ENCODE data around the gene SCNN1G. TPM values are rescaled to one million over a fixed set of nuclear protein-coding genes. Genes with fewer than 3 reads are reported as not detected.

Gene SCNN1G
- total and polyA plus RNA-seq, 2 of the 4 experiments (the other 2 are of a cell fraction) = not detected

- no peak overlapping the region for H3K27ac ChIP-seq (ENCODE audit: insufficient read depth, low read length)
- POLR2A ChIA-PET (ENCODE audit: unreplicated experiment) = no interaction called here
- H3K18ac ChIP-seq (ENCODE audit: low read depth, low read length) = no peak overlapping the region
- ATAC-seq (ENCODE audit: low read depth) = no peak
- CTCF ChIA-PET = no interaction called here
- H2BK120ac ChIP-seq (ENCODE audit: low read depth, low read length) = no peak overlapping the region
- intact Hi-C loops (cut with micrococcal nuclease) = no loop called here
- no TSS peak for BruUV-seq (replicated peaks)
- H3K9me3 ChIP-seq (ENCODE audit: control insufficient read depth, insufficient read depth, low read length) = no peaks in the 10 kb centered on the region
- H3K9me1 ChIP-seq (ENCODE audit: insufficient read depth, low read length) = no peaks in the 10 kb centered on the region
- H3K14ac ChIP-seq (replicated peaks; ENCODE audit: low read depth, low read length) = no peak overlapping the region
- TF ChIP-seq FOS (IDR thresholded peaks at IDR 0.05; ENCODE audit: low read depth, low read length) (no peak), CTCF (conservative IDR thresholded peaks at IDR 0.05; ENCODE audit: low read depth, low read length) (no peak), POLR2A (IDR thresholded peaks at IDR 0.05; ENCODE audit: low read depth, low read length) (no peak), MAZ (IDR thresholded peaks at IDR 0.05; ENCODE audit: borderline replicate concordance, low read depth, low read length) (no peak), MXI1 (IDR thresholded peaks at IDR 0.05; ENCODE audit: borderline replicate concordance, low read depth, low read length) (no peak), BHLHE40 (IDR thresholded peaks at IDR 0.05; ENCODE audit: low read depth, low read length) (no peak), MAFK (IDR thresholded peaks at IDR 0.05; ENCODE audit: low read depth, low read length) (no peak), RCOR1 (IDR thresholded peaks at IDR 0.05; ENCODE audit: insufficient replicate concordance, low read length) (no peak)
- H4K20me1 ChIP-seq (ENCODE audit: insufficient read depth, low read length) = no peaks in the 10 kb centered on the region
- H3K4ac ChIP-seq (ENCODE audit: low read depth, low read length) = no peak overlapping the region
- H2BK20ac ChIP-seq (ENCODE audit: low read depth, low read length) = no peak overlapping the region
- H3K4me1 ChIP-seq (ENCODE audit: control insufficient read depth, insufficient read depth, low read length) = no peaks in the 10 kb centered on the region
- in situ Hi-C loops (cut with MboI; ENCODE audit: low sequenced_read_pairs) = no loop called here
- H3K4me2 ChIP-seq (ENCODE audit: low read depth, low read length) = no peak overlapping the region
- no peak overlapping the region for H3K4me3 ChIP-seq (ENCODE audit: insufficient read depth, low read depth, low read length)
- dilution Hi-C loops (cut with HindIII; ENCODE audit: low sequenced_read_pairs, unreplicated experiment) = no loop called here
- H3K36me3 ChIP-seq (ENCODE audit: control insufficient read depth, insufficient read depth, low read length) = no peaks in the 10 kb centered on the region
- H4K91ac ChIP-seq (ENCODE audit: insufficient read depth, low read depth, low read length) = no peak overlapping the region
- H2BK5ac ChIP-seq (ENCODE audit: low read depth, low read length, poor library complexity, severe bottlenecking) = no peak overlapping the region
- H2AFZ ChIP-seq (replicated peaks; ENCODE audit: low read length, poor library complexity) = no peak overlapping the region
- no peak overlapping the region for H4K5ac ChIP-seq (ENCODE audit: low read depth, low read length)
- H2AK9ac ChIP-seq (replicated peaks; ENCODE audit: low read depth, low read length, poor library complexity) = no peak overlapping the region
- H3K9ac ChIP-seq (ENCODE audit: low read depth, low read length) = no peak overlapping the region
- no peak for DNase-seq
- H3K23ac ChIP-seq (ENCODE audit: low read depth, low read length) = no peak overlapping the region
- H3K56ac ChIP-seq (ENCODE audit: extremely low read depth, insufficient read depth, low read length) = no peak overlapping the region
- WGBS, 2 experiments (ENCODE audit: extremely low coverage in 2 of 2, insufficient read length in 1 of 2) = no CpG with 5 or more reads among the region's 7 CpGs
- H3K27me3 ChIP-seq (ENCODE audit: control insufficient read depth, insufficient read depth, low read length) = no peaks in the 10 kb centered on the region
- no peaks in the 10 kb centered on the region for H3K79me1 ChIP-seq (ENCODE audit: low read depth in 1 of 2, low read length in 2 of 2)
- no peak overlapping the region for H2AK5ac ChIP-seq (ENCODE audit: low read depth, low read length)
- H4K8ac ChIP-seq (ENCODE audit: low read depth in 2 of 2, low read length in 2 of 2) = no peak overlapping the region
- no peak overlapping the region for H2BK15ac ChIP-seq (ENCODE audit: low read depth, low read length)
These were observed 10.0 kb upstream of the SCNN1G start for GRCh38 chr16:23172583-23172982.

All from IMR-90 (cell line).